ENCODE results near the gene SOX10.
"Not testable (repeated sequence)": the region's sequence is repeated elsewhere in the genome, so short reads cannot be mapped to it uniquely, and the experiment has no call there.

The SOX10 gene

GRCh38 chr22:37985751-37986281 is 1.5 kb upstream of the SOX10 start:
- no peak for DNase-seq

GRCh38 chr22:37985050-37985585 is 763 bp upstream of the SOX10 start:
- DNase-seq: no peak

GRCh38 chr22:37982938-37983859 is 1.2 kb downstream of the SOX10 start:
- peak; percentile 4 for DNase-seq

- no peak for DNase-seq
These were observed 2.1 kb downstream of the SOX10 start for GRCh38 chr22:37982151-37982785.

- no peak for DNase-seq
These were observed 2.9 kb downstream of the SOX10 start for GRCh38 chr22:37981282-37982011.

GRCh38 chr22:37979782-37980181 is 4.6 kb downstream of the SOX10 start:
- DNase-seq: no peak

- DNase-seq: no peak
These were observed 7.8 kb downstream of the SOX10 start for GRCh38 chr22:37976547-37976946.

GRCh38 chr22:37976022-37976421 is 8.3 kb downstream of the SOX10 start:
- DNase-seq: not testable (repeated sequence)

GRCh38 chr22:37975153-37975552 is 9.2 kb downstream of the SOX10 start:
- DNase-seq: no peak

GRCh38 chr22:37973271-37974170 is 10.8 kb downstream of the SOX10 start:
- DNase-seq: no peak

- no peak for DNase-seq
These were observed 11.8 kb downstream of the SOX10 start for GRCh38 chr22:37972527-37972926.

- DNase-seq: no peak
These were observed 12.6 kb downstream of the SOX10 start for GRCh38 chr22:37971475-37972434.

GRCh38 chr22:37970864-37971263 is 13.5 kb downstream of the SOX10 start:
- no peak for DNase-seq

- DNase-seq: no peak
These were observed 15.7 kb downstream of the SOX10 start for GRCh38 chr22:37968452-37969251.

- DNase-seq: no peak
These were observed 16.5 kb downstream of the SOX10 start for GRCh38 chr22:37967637-37968451.

- DNase-seq: no peak
These were observed 17.2 kb downstream of the SOX10 start for GRCh38 chr22:37967147-37967546.

GRCh38 chr22:37965940-37966664 is 18.3 kb downstream of the SOX10 start:
- DNase-seq: no peak

- no peak for DNase-seq
These were observed 23.3 kb downstream of the SOX10 start for GRCh38 chr22:37961062-37961461.

All from activated CD4-positive, alpha-beta T cell treated with anti-CD3 and anti-CD28 coated beads for 48 hours (primary cell).